ENCODE results near the gene STRIT1.

DNA sequence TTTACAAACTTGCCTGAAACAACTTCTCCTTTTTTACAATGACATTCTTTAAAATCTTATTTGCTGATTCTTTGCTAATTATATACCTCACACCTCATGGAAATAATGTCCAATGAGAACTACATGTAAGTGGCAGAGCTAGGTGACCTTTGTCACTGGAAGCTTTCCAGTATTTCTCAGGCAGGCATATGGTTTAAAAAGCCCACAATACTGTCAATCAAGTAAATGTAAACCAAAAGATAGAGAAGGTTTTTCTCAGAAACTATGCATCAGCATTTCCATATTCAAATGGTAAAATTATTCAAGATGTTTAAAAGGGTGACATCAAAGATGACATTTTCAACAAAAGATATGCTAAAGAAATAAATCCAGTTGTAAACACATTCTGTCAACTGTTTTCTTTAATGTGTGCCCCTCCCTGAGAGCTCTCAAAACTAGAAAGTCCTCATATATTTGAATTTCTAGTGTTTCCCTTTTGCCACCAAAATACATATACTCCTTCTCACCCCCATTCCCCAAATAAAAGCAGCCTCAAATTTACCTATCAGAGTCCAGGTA lies 10.1 kb upstream of the STRIT1 start:
- TF ChIP-seq EZH2phosphoT487 (IDR thresholded peaks at IDR 0.05; ENCODE audit: borderline replicate concordance) = no peak
- TF ChIP-seq, protein P1, sequence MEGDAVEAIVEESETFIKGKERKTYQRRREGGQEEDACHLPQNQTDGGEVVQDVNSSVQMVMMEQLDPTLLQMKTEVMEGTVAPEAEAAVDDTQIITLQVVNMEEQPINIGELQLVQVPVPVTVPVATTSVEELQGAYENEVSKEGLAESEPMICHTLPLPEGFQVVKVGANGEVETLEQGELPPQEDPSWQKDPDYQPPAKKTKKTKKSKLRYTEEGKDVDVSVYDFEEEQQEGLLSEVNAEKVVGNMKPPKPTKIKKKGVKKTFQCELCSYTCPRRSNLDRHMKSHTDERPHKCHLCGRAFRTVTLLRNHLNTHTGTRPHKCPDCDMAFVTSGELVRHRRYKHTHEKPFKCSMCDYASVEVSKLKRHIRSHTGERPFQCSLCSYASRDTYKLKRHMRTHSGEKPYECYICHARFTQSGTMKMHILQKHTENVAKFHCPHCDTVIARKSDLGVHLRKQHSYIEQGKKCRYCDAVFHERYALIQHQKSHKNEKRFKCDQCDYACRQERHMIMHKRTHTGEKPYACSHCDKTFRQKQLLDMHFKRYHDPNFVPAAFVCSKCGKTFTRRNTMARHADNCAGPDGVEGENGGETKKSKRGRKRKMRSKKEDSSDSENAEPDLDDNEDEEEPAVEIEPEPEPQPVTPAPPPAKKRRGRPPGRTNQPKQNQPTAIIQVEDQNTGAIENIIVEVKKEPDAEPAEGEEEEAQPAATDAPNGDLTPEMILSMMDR (conservative IDR thresholded peaks at IDR 0.05; ENCODE audit: low read length) = no peak

Data from Loucy (cell line).